Right lobe of liver (tissue), 6 donors: Measurements from ENCODE around the gene IL1RL1. TPM values are rescaled to one million over a fixed set of nuclear protein-coding genes. Genes with fewer than 3 reads are reported as not detected.

Source experiments
- ATAC-seq, 4 donors: fragments of 200-7000 bp; cut with Tn5 transposase; one replicate each; pipeline ENCODE4 v1.9.1; 2020; ENCODE audit warnings: mild to moderate bottlenecking in 4 of 4, moderate library complexity in 4 of 4
- DNase-seq, 3 donors: peaks; one replicate each; pipeline ENCODE4 v3.0.0-alpha.2; 2020
- H3K27ac ChIP-seq, 3 donors: fragments of 200-600 bp; one replicate each; pipeline ENCODE4 v1.8.0; 2022
- H3K27me3 ChIP-seq, 2 donors: fragments of 200-600 bp; one replicate each; pipeline ENCODE4 v1.8.0; 2022
- H3K36me3 ChIP-seq, 4 donors: fragments of 200-600 bp; sonication (generic) in 1 of 4; one replicate each; pipeline versions ENCODE4 v1.5.1 to v1.8.0; 2017 to 2022; ENCODE audit warnings: control low read depth in 1 of 4
- H3K4me1 ChIP-seq, 4 donors: fragments of 200-600 bp; sonication (generic) in 1 of 4; one replicate each; pipeline versions ENCODE4 v1.5.1 to v1.8.0; 2017 to 2022; ENCODE audit warnings: control low read depth in 1 of 4
- H3K4me3 ChIP-seq, 3 donors: fragments of 200-600 bp; one replicate each; pipeline ENCODE4 v1.8.0; 2022
- H3K9me3 ChIP-seq, 4 donors: fragments of 200-600 bp; sonication (generic) in 1 of 4; one replicate each; pipeline versions ENCODE4 v1.5.1 to v1.8.0; 2017 to 2022; ENCODE audit warnings: control low read depth in 1 of 4
- CTCF ChIP-seq, 4 donors: fragments of 200-600 bp in 3 of 4; fragments of 450-650 bp in 1 of 4; IDR thresholded peaks; one replicate each; pipeline versions ENCODE4 v1.5.1 to v1.8.0; 2016 to 2022; ENCODE audit warnings: antibody characterized with exemption in 4 of 4, mild to moderate bottlenecking in 2 of 4
- POLR2A ChIP-seq: fragments of 450-650 bp; IDR thresholded peaks from one replicate; pipeline ENCODE4 v1.6.1; 2017; ENCODE audit warnings: antibody characterized with exemption, mild to moderate bottlenecking
- WGBS: methylation state at CpG from one replicate; pipeline ENCODE4 v1.1.6; 2018; ENCODE audit warnings: low coverage, low lambda C conversion rate; ENCODE audit not compliant: insufficient coverage; ENCODE audit errors: missing lambda C conversion rate; 5-methylcytosine and 5-hydroxymethylcytosine counted together
- intact Hi-C, 2 donors: fragments of 100-400 bp; cut with DNase I; formaldehyde crosslinking; loops; one replicate each; pipeline versions ENCODE4 v1.11.2 to v1.14.1; 2022
- total RNA-seq, 6 experiments: library from RNA; depleted of rRNA in 2 of 6; stranded (reverse); fragments of >200 nt in 2 of 6; fragmentation: NEBNext Ultra II Directional in 3 of 6; extraction: Animal tissue kit (Norgen Biotek cat#: 25700) in 3 of 6; gene quantifications; one replicate each; pipeline versions ENCODE4 v1.1.0 to v1.2.4, GENCODE V29; 2016 to 2023
- donor health status: DM: no; HTN: yes; CAD: no.
- donor health status: DM: no; HTN: no; CAD: no.
- donor health status: DM: no; HTN: no; CAD: no.
- donor health status: DM: no; HTN: yes; CAD: no.
- donor health status: DM: no; HTN: yes; CAD: no.

Gene IL1RL1
- total RNA-seq, 6 experiments from 2014 or later: 2.0 to 18.0 (median 4.2) TPM

DNA sequence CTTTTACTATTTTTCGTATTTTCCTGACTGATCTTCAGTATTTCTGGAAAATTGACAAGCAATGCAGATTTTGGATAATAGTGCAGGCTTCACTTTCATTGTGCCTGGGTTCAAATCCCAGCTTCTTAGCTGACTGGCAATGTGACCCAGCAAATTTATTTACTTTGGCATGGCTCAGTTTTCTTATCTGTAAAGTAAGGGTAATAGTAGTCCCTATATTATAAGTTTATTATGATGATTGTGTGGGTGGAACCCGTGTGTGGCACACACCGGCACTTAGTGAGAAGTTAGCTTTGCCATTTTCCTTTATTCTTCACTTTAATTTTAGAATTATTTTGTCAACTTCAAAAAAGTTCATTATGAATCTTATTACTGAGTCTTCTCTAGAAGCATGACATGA, 7.8 kb upstream of the IL1RL1 start:
- Histone ChIP-seq H3K4me1 (no peaks in the 10 kb centered on the region), H3K9me3 (no peaks in the 10 kb centered on the region), H3K27me3 (no peaks in the 10 kb centered on the region), H3K4me3 (no peak overlapping the region), H3K27ac (no peak overlapping the region), H3K36me3 (no peaks in the 10 kb centered on the region)
- no peak for ATAC-seq
- TF ChIP-seq CTCF (IDR thresholded peaks at IDR 0.05): no peak
- no peak for TF ChIP-seq POLR2A
- intact Hi-C loops: no loop called here
- 60% methylated on average over 3 of the region's 3 CpGs for WGBS
- DNase-seq: no peak

DNA sequence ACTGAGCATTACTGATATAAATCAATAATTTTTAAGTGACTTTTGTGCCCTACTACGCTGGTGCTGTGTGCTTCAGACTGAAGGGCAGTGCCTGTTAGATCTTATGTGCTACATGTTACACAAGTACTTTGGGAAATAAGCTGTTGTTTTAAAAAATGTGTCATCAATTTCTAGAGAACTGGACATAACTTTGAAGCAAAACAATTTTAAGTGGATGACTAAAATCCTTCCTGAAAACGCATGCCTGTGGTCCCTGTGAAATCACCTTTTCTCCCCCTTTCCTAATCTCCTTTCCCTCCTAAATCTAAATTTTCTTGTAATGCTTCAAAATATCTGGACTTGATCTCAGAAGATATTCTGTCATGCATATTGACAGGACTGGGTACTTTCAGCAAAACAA, 7.1 kb upstream of the IL1RL1 start:
- no peaks in the 10 kb centered on the region for H3K4me1 ChIP-seq
- H3K27ac ChIP-seq: no peak overlapping the region
- DNase-seq: no peak
- no peak for ATAC-seq
- intact Hi-C loops: no loop called here
- H3K9me3 ChIP-seq: no peaks in the 10 kb centered on the region
- WGBS: 38% methylated on average over 2 of the region's 2 CpGs
- no peaks in the 10 kb centered on the region for H3K27me3 ChIP-seq
- H3K4me3 ChIP-seq: no peak overlapping the region
- TF ChIP-seq POLR2A (no peak), CTCF (IDR thresholded peaks at IDR 0.05) (no peak)
- H3K36me3 ChIP-seq: no peaks in the 10 kb centered on the region

GRCh38 chr2:102304711-102305611, 6.4 kb upstream of the IL1RL1 start:
- H3K9me3 ChIP-seq: no peaks in the 10 kb centered on the region
- no peak overlapping the region for H3K4me3 ChIP-seq
- WGBS: 49% methylated on average over 11 of the region's 11 CpGs
- intact Hi-C loops: no loop called here
- H3K27me3 ChIP-seq: no peaks in the 10 kb centered on the region
- TF ChIP-seq CTCF (IDR thresholded peaks at IDR 0.05) (no peak), POLR2A (no peak)
- DNase-seq (no peak), ATAC-seq (no peak)
- H3K36me3 ChIP-seq: no peaks in the 10 kb centered on the region
- H3K4me1 ChIP-seq: no peaks in the 10 kb centered on the region
- H3K27ac ChIP-seq: no peak overlapping the region

DNA sequence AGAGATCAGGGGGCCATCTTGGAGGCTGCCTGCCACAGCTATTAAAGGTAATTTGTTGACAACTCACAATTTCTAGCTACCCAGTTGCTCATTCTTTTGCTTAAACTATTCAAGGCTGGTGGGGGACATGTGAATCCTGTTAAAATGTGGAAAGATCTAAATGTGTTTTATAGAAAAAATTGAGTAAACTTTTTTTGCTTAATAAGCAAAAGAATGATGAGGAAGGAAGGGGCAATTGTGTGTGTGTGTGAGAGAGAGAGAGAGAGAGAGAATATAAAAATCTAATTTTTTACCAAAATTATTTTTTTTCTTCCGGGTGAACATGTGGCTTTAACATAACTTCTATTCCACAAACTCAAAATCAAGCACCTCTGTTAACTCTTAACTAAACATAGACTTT, 5.2 kb upstream of the IL1RL1 start:
- Histone ChIP-seq H3K36me3 (no peaks in the 10 kb centered on the region), H3K27me3 (no peaks in the 10 kb centered on the region), H3K4me1 (no peaks in the 10 kb centered on the region), H3K9me3 (no peaks in the 10 kb centered on the region), H3K27ac (no peak overlapping the region), H3K4me3 (no peak overlapping the region)
- no peak for ATAC-seq
- no peak for DNase-seq
- intact Hi-C loops: no loop called here
- no peak for TF ChIP-seq CTCF (IDR thresholded peaks at IDR 0.05)
- TF ChIP-seq POLR2A: no peak
- WGBS: 12% methylated on average over 1 of the region's 1 CpG
